ENCODE measurements around the gene ACAD10. TPM values are rescaled to one million over a fixed set of nuclear protein-coding genes. Genes with fewer than 3 reads are reported as not detected.

Gene ACAD10
- total and polyA plus RNA-seq, 2 of the 13 experiments (the other 11 are each of a cell fraction or from before 2014, with no cell fraction given): 15.2 to 16.3 TPM

DNA sequence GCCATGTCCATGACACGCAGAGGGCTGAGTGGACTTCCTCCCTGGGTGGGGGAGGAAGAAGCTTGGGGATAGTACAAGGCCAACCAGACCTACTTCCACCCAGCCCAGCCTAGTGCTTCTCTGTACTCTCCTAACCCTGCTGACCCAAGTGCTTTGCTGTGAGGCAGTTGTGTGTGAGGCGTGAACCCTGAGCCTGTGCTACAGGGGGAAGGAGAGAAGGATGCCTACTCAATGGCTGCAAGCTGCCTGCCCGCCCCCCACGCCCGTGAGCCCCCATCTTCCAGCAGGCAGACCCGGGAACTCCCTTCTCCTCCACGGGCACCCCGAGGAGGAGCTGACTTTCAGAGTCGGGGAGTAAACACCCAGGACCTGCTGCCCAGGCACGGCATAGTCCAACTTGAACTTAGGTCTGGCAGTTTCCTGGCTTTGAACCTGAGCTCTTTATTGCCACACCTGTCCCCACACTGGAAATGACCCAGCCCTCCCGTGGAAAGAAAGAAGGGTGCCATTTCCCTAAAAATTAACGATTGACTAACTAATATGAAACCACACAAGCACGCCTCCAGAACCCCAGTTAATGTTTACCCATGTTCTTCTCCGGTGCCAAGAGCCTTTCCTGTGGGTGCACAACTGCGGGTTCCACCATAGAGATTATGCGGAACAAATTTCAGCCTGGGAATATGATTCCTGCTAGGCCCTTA is 91.6 kb downstream of the ACAD10 start (continued):
- TF ChIP-seq SCMH1 (CRISPR knock-in tag; IDR thresholded peaks at IDR 0.05; ENCODE audit: borderline replicate concordance) (no peak), MAF1 (CRISPR knock-in tag; IDR thresholded peaks at IDR 0.05; ENCODE audit: borderline replicate concordance) (no peak), ERF (CRISPR knock-in tag; IDR thresholded peaks at IDR 0.05) (peak; percentile 87; the same call in 1 of the 2 replicates), CBX5 (CRISPR knock-in tag; IDR thresholded peaks at IDR 0.05; ENCODE audit: borderline replicate concordance) (0 out of 2 replicates have a peak, but pooled peaks have one; percentile 21), ZNF556 (CRISPR knock-in tag; IDR thresholded peaks at IDR 0.05; ENCODE audit: borderline replicate concordance) (no peak; the same call in 1 of the 2 replicates), NFYC (CRISPR knock-in tag; IDR thresholded peaks at IDR 0.05) (0 out of 2 replicates have a peak, but pooled peaks have one; percentile 9), GATAD1 (CRISPR knock-in tag; IDR thresholded peaks at IDR 0.05) (no peak), CCDC6 (CRISPR knock-in tag; IDR thresholded peaks at IDR 0.05) (no peak), ZNF781 (CRISPR knock-in tag; IDR thresholded peaks at IDR 0.05; ENCODE audit: borderline replicate concordance, not compliant biosample characterization) (no peak), RARG (CRISPR knock-in tag; IDR thresholded peaks at IDR 0.05; ENCODE audit: low read depth) (no peak), NFRKB (IDR thresholded peaks at IDR 0.05) (no peak), SP1 (IDR thresholded peaks at IDR 0.05) (no peak), SP1 (CRISPR knock-in tag; IDR thresholded peaks at IDR 0.05) (no peak), ZNF446 (CRISPR knock-in tag; IDR thresholded peaks at IDR 0.05) (no peak), MBD4 (IDR thresholded peaks at IDR 0.05; ENCODE audit: borderline replicate concordance, low read length) (no peak), HNF4A (CRISPR knock-in tag; IDR thresholded peaks at IDR 0.05) (peak; percentile 77), BORCS8-MEF2B (CRISPR knock-in tag; IDR thresholded peaks at IDR 0.05) (peak; percentile 57; the same call in 1 of the 2 replicates), ZNF121 (CRISPR knock-in tag; IDR thresholded peaks at IDR 0.05) (peak; percentile 69), ZNF44 (CRISPR knock-in tag; IDR thresholded peaks at IDR 0.05) (no peak), NFYB (CRISPR knock-in tag; IDR thresholded peaks at IDR 0.05) (no peak)
- TF ChIP-seq, protein P1, sequence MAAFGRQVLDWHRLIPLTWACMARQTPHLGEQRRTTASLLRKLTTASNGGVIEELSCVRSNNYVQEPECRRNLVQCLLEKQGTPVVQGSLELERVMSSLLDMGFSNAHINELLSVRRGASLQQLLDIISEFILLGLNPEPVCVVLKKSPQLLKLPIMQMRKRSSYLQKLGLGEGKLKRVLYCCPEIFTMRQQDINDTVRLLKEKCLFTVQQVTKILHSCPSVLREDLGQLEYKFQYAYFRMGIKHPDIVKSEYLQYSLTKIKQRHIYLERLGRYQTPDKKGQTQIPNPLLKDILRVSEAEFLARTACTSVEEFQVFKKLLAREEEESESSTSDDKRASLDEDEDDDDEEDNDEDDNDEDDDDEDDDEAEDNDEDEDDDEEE (CRISPR knock-in tag; IDR thresholded peaks at IDR 0.05): no peak
- TF ChIP-seq, protein P2, sequence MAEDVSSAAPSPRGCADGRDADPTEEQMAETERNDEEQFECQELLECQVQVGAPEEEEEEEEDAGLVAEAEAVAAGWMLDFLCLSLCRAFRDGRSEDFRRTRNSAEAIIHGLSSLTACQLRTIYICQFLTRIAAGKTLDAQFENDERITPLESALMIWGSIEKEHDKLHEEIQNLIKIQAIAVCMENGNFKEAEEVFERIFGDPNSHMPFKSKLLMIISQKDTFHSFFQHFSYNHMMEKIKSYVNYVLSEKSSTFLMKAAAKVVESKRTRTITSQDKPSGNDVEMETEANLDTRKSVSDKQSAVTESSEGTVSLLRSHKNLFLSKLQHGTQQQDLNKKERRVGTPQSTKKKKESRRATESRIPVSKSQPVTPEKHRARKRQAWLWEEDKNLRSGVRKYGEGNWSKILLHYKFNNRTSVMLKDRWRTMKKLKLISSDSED (CRISPR knock-in tag; IDR thresholded peaks at IDR 0.05): no peak
- TF ChIP-seq, protein P3, sequence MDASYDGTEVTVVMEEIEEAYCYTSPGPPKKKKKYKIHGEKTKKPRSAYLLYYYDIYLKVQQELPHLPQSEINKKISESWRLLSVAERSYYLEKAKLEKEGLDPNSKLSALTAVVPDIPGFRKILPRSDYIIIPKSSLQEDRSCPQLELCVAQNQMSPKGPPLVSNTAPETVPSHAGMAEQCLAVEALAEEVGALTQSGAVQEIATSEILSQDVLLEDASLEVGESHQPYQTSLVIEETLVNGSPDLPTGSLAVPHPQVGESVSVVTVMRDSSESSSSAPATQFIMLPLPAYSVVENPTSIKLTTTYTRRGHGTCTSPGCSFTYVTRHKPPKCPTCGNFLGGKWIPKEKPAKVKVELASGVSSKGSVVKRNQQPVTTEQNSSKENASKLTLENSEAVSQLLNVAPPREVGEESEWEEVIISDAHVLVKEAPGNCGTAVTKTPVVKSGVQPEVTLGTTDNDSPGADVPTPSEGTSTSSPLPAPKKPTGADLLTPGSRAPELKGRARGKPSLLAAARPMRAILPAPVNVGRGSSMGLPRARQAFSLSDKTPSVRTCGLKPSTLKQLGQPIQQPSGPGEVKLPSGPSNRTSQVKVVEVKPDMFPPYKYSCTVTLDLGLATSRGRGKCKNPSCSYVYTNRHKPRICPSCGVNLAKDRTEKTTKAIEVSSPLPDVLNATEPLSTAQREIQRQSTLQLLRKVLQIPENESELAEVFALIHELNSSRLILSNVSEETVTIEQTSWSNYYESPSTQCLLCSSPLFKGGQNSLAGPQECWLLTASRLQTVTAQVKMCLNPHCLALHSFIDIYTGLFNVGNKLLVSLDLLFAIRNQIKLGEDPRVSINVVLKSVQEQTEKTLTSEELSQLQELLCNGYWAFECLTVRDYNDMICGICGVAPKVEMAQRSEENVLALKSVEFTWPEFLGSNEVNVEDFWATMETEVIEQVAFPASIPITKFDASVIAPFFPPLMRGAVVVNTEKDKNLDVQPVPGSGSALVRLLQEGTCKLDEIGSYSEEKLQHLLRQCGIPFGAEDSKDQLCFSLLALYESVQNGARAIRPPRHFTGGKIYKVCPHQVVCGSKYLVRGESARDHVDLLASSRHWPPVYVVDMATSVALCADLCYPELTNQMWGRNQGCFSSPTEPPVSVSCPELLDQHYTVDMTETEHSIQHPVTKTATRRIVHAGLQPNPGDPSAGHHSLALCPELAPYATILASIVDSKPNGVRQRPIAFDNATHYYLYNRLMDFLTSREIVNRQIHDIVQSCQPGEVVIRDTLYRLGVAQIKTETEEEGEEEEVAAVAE (CRISPR knock-in tag; IDR thresholded peaks at IDR 0.05; ENCODE audit: borderline replicate concordance): peak; percentile 55; the same call in 1 of the 2 replicates

Measured in HepG2 (cell line).